ENCODE data around the gene HIGD1C.

HIGD1C gene

DNA sequence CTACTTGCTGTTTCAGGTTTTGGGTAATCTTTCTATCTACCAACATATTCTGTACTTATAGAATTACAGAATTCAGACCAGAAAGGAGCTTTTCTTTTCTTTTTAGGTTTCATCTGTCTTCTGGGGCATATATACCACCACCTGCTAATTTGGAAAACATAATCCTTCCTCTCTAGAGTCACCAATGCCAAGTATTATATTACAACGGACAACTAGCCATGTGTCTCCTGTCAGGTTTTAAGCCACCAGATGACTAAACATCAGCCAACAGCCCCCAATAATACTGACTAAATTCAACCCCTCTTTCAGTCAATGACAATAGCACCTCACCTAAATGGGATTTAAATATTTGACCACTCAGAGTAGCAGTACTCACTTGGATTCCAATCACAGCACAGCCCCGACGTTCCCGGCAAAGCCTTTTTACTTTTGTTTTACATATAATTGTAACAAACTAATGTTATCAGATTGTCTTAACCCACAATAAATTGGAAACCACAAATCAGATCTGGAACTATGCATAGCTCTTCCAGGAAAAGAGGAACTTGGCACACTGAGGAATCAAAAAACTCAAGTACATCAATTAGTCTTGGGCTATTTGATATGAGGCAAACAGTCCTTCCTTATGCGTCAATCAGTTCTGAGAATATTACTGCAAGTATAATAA, 60.4 kb downstream of the HIGD1C start:
- in situ Hi-C loops (cut with HindIII; ENCODE audit: low sequenced_read_pairs), result loop anchor here (25.0 kb wide), 1 partner anchor 225 kb away; no protein-coding TSS in a partner anchor

DNA sequence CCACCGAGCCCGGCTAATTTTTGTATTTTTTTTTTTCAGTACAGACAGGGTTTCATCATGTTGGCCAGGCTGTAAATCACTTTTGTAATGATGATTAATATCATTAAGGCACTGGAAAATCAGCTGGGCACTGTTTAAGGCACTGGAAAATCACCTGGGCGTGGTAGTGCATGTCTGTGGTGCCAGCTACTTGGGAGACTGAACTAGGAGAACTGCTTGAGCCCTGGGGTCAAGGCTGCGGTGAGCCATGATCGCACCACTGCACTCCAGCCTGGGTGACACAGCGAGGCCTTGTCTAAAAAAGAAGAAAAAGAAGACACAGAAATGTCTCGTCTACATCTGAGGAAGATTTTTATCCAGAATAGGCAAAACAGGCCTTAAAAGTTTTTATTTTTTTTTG, 61.1 kb downstream of the HIGD1C start:
- in situ Hi-C loops (cut with HindIII; ENCODE audit: low sequenced_read_pairs), result loop anchor here (25.0 kb wide), 1 partner anchor 226 kb away; no protein-coding TSS in a partner anchor

DNA sequence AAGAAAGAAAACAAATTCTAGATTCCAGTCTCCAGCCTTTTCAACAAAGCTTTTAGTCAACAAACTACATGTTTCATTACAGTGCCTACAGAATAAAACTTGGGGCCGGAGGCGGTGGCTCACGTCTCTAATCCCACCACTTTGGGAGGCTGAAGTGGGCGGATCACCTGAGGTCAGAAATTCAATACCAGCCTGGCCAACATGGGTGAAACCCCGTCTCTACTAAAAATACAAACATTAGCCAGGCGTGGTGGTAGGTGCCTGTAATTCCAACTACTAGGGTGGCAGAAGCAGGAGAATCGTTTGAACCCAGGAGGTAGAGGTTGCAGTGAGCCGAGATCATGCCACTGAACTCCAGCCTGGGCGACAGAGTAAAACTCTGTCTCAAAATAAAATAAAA, 62.1 kb downstream of the HIGD1C start:
- in situ Hi-C loops (cut with HindIII; ENCODE audit: low sequenced_read_pairs), result loop anchor here (25.0 kb wide), 1 partner anchor 227 kb away; no protein-coding TSS in a partner anchor

DNA sequence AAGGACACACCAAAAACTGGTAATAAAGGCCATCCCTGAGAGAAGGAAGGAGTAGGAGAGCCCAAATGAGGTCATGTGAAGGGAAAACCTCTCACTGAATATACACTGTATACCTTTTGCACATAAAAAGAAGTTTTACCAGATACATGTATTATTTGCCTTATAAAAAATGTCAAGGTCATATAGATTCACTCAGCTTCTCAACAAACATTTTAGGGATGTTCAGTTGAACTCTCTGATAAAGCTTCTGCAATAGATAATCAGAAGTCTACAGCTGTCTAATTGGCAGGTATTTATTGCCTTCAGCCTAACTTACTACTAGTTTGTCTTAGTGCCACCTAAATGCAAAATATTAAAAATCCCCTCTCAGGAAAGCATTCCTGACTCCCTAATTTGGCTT, 65.1 kb downstream of the HIGD1C start:
- in situ Hi-C loops (cut with HindIII; ENCODE audit: low sequenced_read_pairs), result loop anchor here (25.0 kb wide), 1 partner anchor 230 kb away; no protein-coding TSS in a partner anchor

DNA sequence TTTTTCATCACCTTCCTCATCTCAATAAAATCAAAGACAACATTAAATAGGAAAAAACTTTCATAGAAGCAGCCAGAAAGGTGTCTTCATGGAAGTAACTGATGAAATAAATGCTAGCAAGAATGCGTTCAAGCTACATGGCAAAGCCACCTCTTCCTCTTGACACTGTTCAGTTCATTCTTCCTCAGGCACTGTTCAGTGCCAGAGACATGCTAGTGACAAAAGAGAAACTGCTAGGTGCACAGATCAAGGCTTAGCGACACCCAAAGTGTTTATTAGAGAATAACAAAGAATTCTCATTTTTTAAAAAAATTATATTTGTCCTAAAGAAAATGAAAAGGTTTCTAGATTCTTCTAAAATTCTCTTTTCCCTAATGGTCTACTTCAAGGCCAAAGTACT, 66.6 kb downstream of the HIGD1C start:
- in situ Hi-C loops (cut with HindIII; ENCODE audit: low sequenced_read_pairs), result loop anchor here (25.0 kb wide), 1 partner anchor 232 kb away; no protein-coding TSS in a partner anchor

DNA sequence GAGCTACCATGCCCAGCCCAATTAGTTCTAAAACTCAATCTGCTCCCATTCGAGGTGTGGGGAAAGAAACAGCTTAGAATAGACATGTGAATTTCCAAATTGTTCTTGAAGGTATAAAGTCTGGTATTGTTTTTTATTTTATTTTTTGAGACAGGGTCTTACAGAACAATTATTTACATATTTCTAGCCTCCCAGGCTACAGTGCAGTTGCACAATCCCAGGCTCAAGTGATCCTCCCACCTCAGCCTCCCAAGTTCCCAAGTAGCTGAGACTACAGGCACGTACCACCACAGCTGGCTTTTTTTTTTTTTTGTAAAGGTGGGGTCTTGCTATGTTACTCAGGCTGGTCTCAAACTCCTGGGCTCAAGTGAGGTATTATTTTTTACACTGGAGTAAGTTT, 67.6 kb downstream of the HIGD1C start:
- in situ Hi-C loops (cut with HindIII; ENCODE audit: low sequenced_read_pairs), result loop anchor here (5.0 to 25.0 kb wide), 3 partner anchors 42 to 233 kb away; no protein-coding TSS in a partner anchor

All from endothelial cell of hepatic sinusoid (primary cell).